IMR-90 (cell line): Measurements from ENCODE around the gene ACSS3. TPM values are rescaled to one million over a fixed set of nuclear protein-coding genes. Genes with fewer than 3 reads are reported as not detected.
A peak's percentile ranks its signal among the peaks of the same experiment; 100 is the strongest.

Source experiments
- ATAC-seq: fragments of 200-7000 bp; cut with Tn5 transposase; 2 replicates; pipeline ENCODE4 v1.9.1; 2020; ENCODE audit warnings: low read depth, mild to moderate bottlenecking, moderate library complexity
- BruUV-seq: library from RNA; stranded (reverse); fragments of 400-500 nt; replicated peaks from 2 replicates; lab custom pipeline; 2021; lab: Mats Ljungman, UMichigan
- CTCF ChIA-PET: fragments of 300-600 bp; formaldehyde crosslinking; extraction: SDS; loops from one replicate; lab custom pipeline; 2021; ENCODE audit warnings: antibody characterized with exemption; lab: Yijun Ruan, JAX
- POLR2A ChIA-PET: fragments of 300-600 bp; sonication (Branson Sonifier 250); formaldehyde crosslinking; loops from one replicate; lab custom pipeline; 2022; ENCODE audit warnings: antibody characterized with exemption; ENCODE audit not compliant: unreplicated experiment; lab: Charles Lee
- DNase-seq: peaks from one replicate; pipeline ENCODE4 v3.0.0; 2013
- H2AFZ ChIP-seq: replicated peaks from 2 replicates; pipeline ENCODE3; 2013; ENCODE audit warnings: low read length, mild to moderate bottlenecking; ENCODE audit not compliant: poor library complexity
- H2AK5ac ChIP-seq: 2 replicates; pipeline ENCODE4 v1.6.1; 2013; ENCODE audit warnings: low read depth, low read length, inconsistent platforms
- H2AK9ac ChIP-seq: replicated peaks from 2 replicates; pipeline ENCODE3; 2013; ENCODE audit warnings: mild to moderate bottlenecking, low read depth, low read length, moderate library complexity; ENCODE audit not compliant: poor library complexity
- H2BK120ac ChIP-seq: 2 replicates; pipeline ENCODE4 v1.6.1; 2013; ENCODE audit warnings: low read depth, low read length, inconsistent platforms
- H2BK15ac ChIP-seq: 3 replicates; pipeline ENCODE4 v1.6.1; 2013; ENCODE audit warnings: low read depth, low read length, inconsistent platforms
- H2BK20ac ChIP-seq: 2 replicates; pipeline ENCODE4 v1.6.1; 2013; ENCODE audit warnings: low read depth, mild to moderate bottlenecking, inconsistent platforms, low read length, moderate library complexity
- H2BK5ac ChIP-seq: 2 replicates; pipeline ENCODE4 v1.6.1; 2013; ENCODE audit warnings: mild to moderate bottlenecking, low read depth, low read length, inconsistent platforms; ENCODE audit not compliant: poor library complexity, severe bottlenecking
- H3K14ac ChIP-seq: replicated peaks from 2 replicates; pipeline ENCODE4 v1.6.1; 2013; ENCODE audit warnings: low read depth, low read length, inconsistent platforms
- H3K18ac ChIP-seq: 2 replicates; pipeline ENCODE4 v1.6.1; 2013; ENCODE audit warnings: low read depth, low read length, control low read depth
- H3K23ac ChIP-seq: 2 replicates; pipeline ENCODE4 v1.6.1; 2013; ENCODE audit warnings: low read depth, low read length, inconsistent platforms
- H3K27ac ChIP-seq: 2 replicates; pipeline ENCODE4 v1.5.1; 2013; ENCODE audit warnings: mild to moderate bottlenecking, control low read depth, low read length; ENCODE audit not compliant: insufficient read depth
- H3K27me3 ChIP-seq: 2 replicates; pipeline ENCODE4 v1.6.1; 2013; ENCODE audit warnings: low read length; ENCODE audit not compliant: control insufficient read depth, insufficient read depth
- H3K36me3 ChIP-seq: 2 replicates; pipeline ENCODE4 v1.6.1; 2013; ENCODE audit warnings: low read length, mixed read lengths; ENCODE audit not compliant: control insufficient read depth, insufficient read depth
- H3K4ac ChIP-seq: 2 replicates; pipeline ENCODE4 v1.6.1; 2013; ENCODE audit warnings: low read depth, low read length, inconsistent platforms
- H3K4me1 ChIP-seq: 2 replicates; pipeline ENCODE4 v1.6.1; 2013; ENCODE audit warnings: low read length, mixed read lengths; ENCODE audit not compliant: control insufficient read depth, insufficient read depth
- H3K4me2 ChIP-seq: 2 replicates; pipeline ENCODE4 v1.6.1; 2013; ENCODE audit warnings: low read depth, mild to moderate bottlenecking, control low read depth, low read length, moderate library complexity
- H3K4me3 ChIP-seq: 2 replicates; pipeline ENCODE4 v1.5.1; 2013; ENCODE audit warnings: low read depth, mild to moderate bottlenecking, control low read depth, low read length, moderate library complexity; ENCODE audit not compliant: insufficient read depth
- H3K56ac ChIP-seq: 2 replicates; pipeline ENCODE4 v1.6.1; 2013; ENCODE audit warnings: low read length, inconsistent platforms; ENCODE audit not compliant: insufficient read depth; ENCODE audit errors: extremely low read depth
- H3K79me1 ChIP-seq, 2 experiments: 2 replicates each; pipeline ENCODE4 v1.6.1; 2013; ENCODE audit warnings: low read length in 2 of 2, inconsistent platforms in 1 of 2, low read depth in 1 of 2
- H3K9ac ChIP-seq: 2 replicates; pipeline ENCODE4 v1.6.1; 2013; ENCODE audit warnings: low read depth, low read length, control low read depth
- H3K9me1 ChIP-seq: 2 replicates; pipeline ENCODE4 v1.6.1; 2013; ENCODE audit warnings: low read length, inconsistent platforms; ENCODE audit not compliant: insufficient read depth
- H3K9me3 ChIP-seq: 2 replicates; pipeline ENCODE4 v1.6.1; 2013; ENCODE audit warnings: low read length; ENCODE audit not compliant: control insufficient read depth, insufficient read depth
- H4K20me1 ChIP-seq: 2 replicates; pipeline ENCODE4 v1.6.1; 2013; ENCODE audit warnings: low read length, inconsistent platforms; ENCODE audit not compliant: insufficient read depth
- H4K5ac ChIP-seq: 2 replicates; pipeline ENCODE4 v1.6.1; 2013; ENCODE audit warnings: mild to moderate bottlenecking, low read depth, low read length, control low read depth
- H4K8ac ChIP-seq, 2 experiments: 2 replicates each; pipeline ENCODE4 v1.6.1; 2013; ENCODE audit warnings: low read depth in 2 of 2, low read length in 2 of 2, control low read depth in 1 of 2, inconsistent platforms in 1 of 2
- H4K91ac ChIP-seq: 2 replicates; pipeline ENCODE4 v1.6.1; 2013; ENCODE audit warnings: low read depth, low read length, inconsistent platforms; ENCODE audit not compliant: insufficient read depth
- CEBPB ChIP-seq: IDR thresholded peaks from 2 replicates; pipeline ENCODE4 v1.6.1; 2012; ENCODE audit warnings: low read depth, low read length, improper control_type of control experiment
- RAD21 ChIP-seq: IDR thresholded peaks from 2 replicates; pipeline ENCODE4 v1.6.1; 2012; ENCODE audit warnings: low read length, improper control_type of control experiment
- SMC3 ChIP-seq: fragments of 150-350 bp; IDR thresholded peaks from 2 replicates; pipeline ENCODE4 v1.6.1; 2016; ENCODE audit warnings: low read depth, mild to moderate bottlenecking, antibody characterized with exemption, low read length, moderate library complexity
- WGBS, 2 experiments: methylation state at CpG; one replicate each; pipeline versions ENCODE4 v1.1.5 to v1.1.7; 2013; ENCODE audit warnings: missing lambda C conversion rate in 2 of 2; ENCODE audit not compliant: insufficient read length in 1 of 2; ENCODE audit errors: extremely low coverage in 2 of 2; 5-methylcytosine and 5-hydroxymethylcytosine counted together
- dilution Hi-C: fragments of 300-500 bp; cut with HindIII; formaldehyde crosslinking; loops from one replicate; pipeline ENCODE4 v1.14.3; 2018; ENCODE audit warnings: low sequenced_read_pairs; ENCODE audit not compliant: unreplicated experiment
- in situ Hi-C: fragments of 300-500 bp; cut with MboI; formaldehyde crosslinking; loops from 3 replicates; pipeline ENCODE4 v1.14.3; 2019; ENCODE audit warnings: low sequenced_read_pairs, inconsistent platforms, mixed read lengths
- intact Hi-C: fragments of 100-400 bp; cut with micrococcal nuclease; formaldehyde crosslinking; loops from 2 replicates; pipeline ENCODE4 v1.10.0; 2022
- polyA plus RNA-seq, 3 experiments: library from polyadenylated mRNA; depleted of rRNA; stranded (reverse); fragments of >200 nt; gene quantifications; 2 replicates each; pipeline ENCODE4 v1.2.3, GENCODE V29; 2012; ENCODE audit warnings: low replicate concordance in 1 of 3
- total RNA-seq: library from RNA; depleted of rRNA; stranded (reverse); fragments of >200 nt; gene quantifications from 2 replicates; pipeline ENCODE4 v1.2.3, GENCODE V29; 2012
- TF ChIP-seq, protein P1 (sequence below): conservative IDR thresholded peaks from 2 replicates; pipeline ENCODE4 v1.5.1; 2012; ENCODE audit warnings: mild to moderate bottlenecking, low read depth, low read length, improper control_type of control experiment

Gene ACSS3
- total and polyA plus RNA-seq, 2 of the 4 experiments (the other 2 are of a cell fraction) = 0.84 to 2.0 TPM

DNA sequence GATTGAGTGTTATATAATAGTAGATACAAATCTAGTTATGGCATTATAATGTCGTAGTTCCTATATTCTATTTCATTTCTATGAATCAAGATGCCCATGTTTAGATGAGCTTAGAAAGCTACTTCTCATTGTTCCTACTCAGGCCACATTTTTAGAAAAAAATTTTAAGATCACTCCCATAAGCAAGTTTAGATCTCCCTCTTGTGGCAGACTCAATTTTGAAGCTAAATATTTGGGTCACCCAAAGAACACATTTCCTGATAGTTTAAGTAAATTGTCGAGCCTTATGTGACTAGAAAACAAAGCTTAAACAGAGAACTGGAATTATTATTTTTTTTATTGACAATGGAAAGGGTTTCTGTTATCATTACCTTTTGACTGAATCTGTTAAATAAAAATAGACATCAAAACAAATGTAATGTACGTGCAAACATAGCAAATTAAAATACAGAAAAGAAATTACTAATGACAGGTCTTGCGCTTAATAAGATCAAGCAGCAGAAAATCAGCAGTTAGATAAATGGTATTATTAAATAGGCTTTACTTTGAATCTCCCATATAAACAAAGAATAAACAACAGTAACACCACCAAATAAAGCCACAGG, 180.2 kb downstream of the ACSS3 start:
- no peak overlapping the region for H3K14ac ChIP-seq
- no peak overlapping the region for H4K5ac ChIP-seq
- TF ChIP-seq SMC3 = peak; percentile 43; the same call in 1 of the 2 replicates
- TF ChIP-seq RAD21 = peak; percentile 68
- TF ChIP-seq, protein P1, sequence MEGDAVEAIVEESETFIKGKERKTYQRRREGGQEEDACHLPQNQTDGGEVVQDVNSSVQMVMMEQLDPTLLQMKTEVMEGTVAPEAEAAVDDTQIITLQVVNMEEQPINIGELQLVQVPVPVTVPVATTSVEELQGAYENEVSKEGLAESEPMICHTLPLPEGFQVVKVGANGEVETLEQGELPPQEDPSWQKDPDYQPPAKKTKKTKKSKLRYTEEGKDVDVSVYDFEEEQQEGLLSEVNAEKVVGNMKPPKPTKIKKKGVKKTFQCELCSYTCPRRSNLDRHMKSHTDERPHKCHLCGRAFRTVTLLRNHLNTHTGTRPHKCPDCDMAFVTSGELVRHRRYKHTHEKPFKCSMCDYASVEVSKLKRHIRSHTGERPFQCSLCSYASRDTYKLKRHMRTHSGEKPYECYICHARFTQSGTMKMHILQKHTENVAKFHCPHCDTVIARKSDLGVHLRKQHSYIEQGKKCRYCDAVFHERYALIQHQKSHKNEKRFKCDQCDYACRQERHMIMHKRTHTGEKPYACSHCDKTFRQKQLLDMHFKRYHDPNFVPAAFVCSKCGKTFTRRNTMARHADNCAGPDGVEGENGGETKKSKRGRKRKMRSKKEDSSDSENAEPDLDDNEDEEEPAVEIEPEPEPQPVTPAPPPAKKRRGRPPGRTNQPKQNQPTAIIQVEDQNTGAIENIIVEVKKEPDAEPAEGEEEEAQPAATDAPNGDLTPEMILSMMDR = peak; percentile 55
- TF ChIP-seq CEBPB = no peak
- dilution Hi-C loops (no loop called here), intact Hi-C loops (loop anchor here (2.0 to 10.0 kb wide), 6 partner anchors 423 to 1061 kb away; no protein-coding TSS in a partner anchor), in situ Hi-C loops (loop anchor here (25.0 kb wide), 1 partner anchor 846 kb away; no protein-coding TSS in a partner anchor)
- BruUV-seq = no TSS peak
- H4K20me1 ChIP-seq = no peaks in the 10 kb centered on the region
- peak; percentile 47 for DNase-seq
- H3K4ac ChIP-seq = no peak overlapping the region
- no peak overlapping the region for H2BK15ac ChIP-seq
- H3K9me1 ChIP-seq = no peaks in the 10 kb centered on the region
- no peak overlapping the region for H3K9ac ChIP-seq
- ChIA-PET CTCF (interaction anchor here (0.5 to 1.2 kb wide), 4 partner anchors 155 to 1063 kb away, joined by 3 to 9 read pairs (median 4); no protein-coding TSS in a partner anchor), POLR2A (no interaction called here)
- H3K4me2 ChIP-seq = no peak overlapping the region
- no peak overlapping the region for H3K23ac ChIP-seq
- H3K27me3 ChIP-seq = no peaks in the 10 kb centered on the region
- WGBS, 2 experiments = no CpG with 5 or more reads among the region's 4 CpGs
- no peak overlapping the region for H2AK5ac ChIP-seq
- no peak overlapping the region for H2BK5ac ChIP-seq
- no peak overlapping the region for H3K18ac ChIP-seq
- H3K9me3 ChIP-seq = no peaks in the 10 kb centered on the region
- no peak overlapping the region for H2BK20ac ChIP-seq
- peak; percentile 59; the same call in 1 of the 2 replicates for ATAC-seq
- no peaks in the 10 kb centered on the region for H3K36me3 ChIP-seq
- no peaks in the 10 kb centered on the region for H3K79me1 ChIP-seq
- H4K91ac ChIP-seq = no peak overlapping the region
- H4K8ac ChIP-seq = no peak overlapping the region
- H2AFZ ChIP-seq = no peak overlapping the region
- H3K4me1 ChIP-seq = no peaks in the 10 kb centered on the region
- H3K56ac ChIP-seq = no peak overlapping the region
- H3K27ac ChIP-seq = no peak overlapping the region
- H2BK120ac ChIP-seq = no peak overlapping the region
- H2AK9ac ChIP-seq = no peak overlapping the region
- H3K4me3 ChIP-seq = no peak overlapping the region
